22Rv1 (cell line): ENCODE data around the gene ALS2.

Experiments
- CTCF ChIP-seq: fragments of 450-650 bp; IDR thresholded peaks from 2 replicates; pipeline ENCODE4 v1.5.1; 2017; ENCODE audit warnings: mild to moderate bottlenecking
- ZFX ChIP-seq: fragments of 450-650 bp; IDR thresholded peaks from 2 replicates; pipeline ENCODE4 v1.6.1; 2017; ENCODE audit warnings: antibody characterized with exemption, borderline replicate concordance

DNA sequence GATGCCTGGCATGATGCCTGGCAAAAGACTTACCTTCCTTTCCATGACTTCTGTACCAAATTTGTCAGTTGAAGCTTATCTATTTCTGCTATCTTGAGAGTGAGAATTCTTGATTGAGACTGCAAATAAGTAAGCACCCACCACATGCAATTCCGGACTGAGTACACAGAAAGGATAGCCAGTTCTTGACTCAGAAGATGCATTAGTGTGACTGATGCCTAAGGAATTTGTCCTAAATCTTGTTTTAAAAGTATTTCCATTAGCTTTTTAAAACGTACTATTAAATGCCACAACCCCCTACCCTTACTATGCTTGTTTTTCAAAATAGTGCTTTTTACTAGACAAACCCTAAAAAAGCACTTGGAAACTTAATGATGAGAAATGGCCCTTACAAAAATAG, 82.8 kb downstream of the ALS2 start:
- TF ChIP-seq CTCF (no peak), ZFX (no peak)
